ENCODE results near the gene CLCN3. TPM values are rescaled to one million over a fixed set of nuclear protein-coding genes. Genes with fewer than 3 reads are reported as not detected.

Gene CLCN3
- total RNA-seq = 93.7 and 99.1 TPM in 2 replicates

GRCh38 chr4:169619958-169620879, at the start of gene CLCN3:
Gene CLCN3, plus strand, starts transcription at chr4:169620578. Its CDS starts 15,351 bp downstream, at chr4:169635929.

GRCh38 chr4:169611991-169612870, 8.1 kb upstream of the CLCN3 start, which contains the start of gene NEK1:
Gene NEK1, minus strand, starts transcription at chr4:169612583. Its CDS starts 9,953 bp downstream, at chr4:169602630.

GRCh38 chr4:169757575-169758184, 137.3 kb downstream of the CLCN3 start, which contains the start of gene HPF1:
Gene HPF1, minus strand, starts transcription at chr4:169757944. Its CDS starts 67 bp downstream, at chr4:169757877.

Other genes starting within 250 kb of the CLCN3 start
- 10.6 and 18.5 TPM in 2 replicates for gene NEK1, start 8.0 kb upstream of the CLCN3 start, total RNA-seq
- gene HPF1, start 137.4 kb downstream of the CLCN3 start, total RNA-seq = 8.9 and 13.0 TPM in 2 replicates

Data from nasal cavity respiratory epithelium epithelial cell of viscerocranial mucosa (primary cell).